Ramos (cell line): ENCODE results near the gene ABHD16B.

Experiments used
- in situ Hi-C: fragments of 300-500 bp; cut with MboI; formaldehyde crosslinking; loops from one replicate; pipeline ENCODE4 v1.14.3; 2022; ENCODE audit warnings: low sequenced_read_pairs; ENCODE audit not compliant: unreplicated experiment

ABHD16B gene

DNA sequence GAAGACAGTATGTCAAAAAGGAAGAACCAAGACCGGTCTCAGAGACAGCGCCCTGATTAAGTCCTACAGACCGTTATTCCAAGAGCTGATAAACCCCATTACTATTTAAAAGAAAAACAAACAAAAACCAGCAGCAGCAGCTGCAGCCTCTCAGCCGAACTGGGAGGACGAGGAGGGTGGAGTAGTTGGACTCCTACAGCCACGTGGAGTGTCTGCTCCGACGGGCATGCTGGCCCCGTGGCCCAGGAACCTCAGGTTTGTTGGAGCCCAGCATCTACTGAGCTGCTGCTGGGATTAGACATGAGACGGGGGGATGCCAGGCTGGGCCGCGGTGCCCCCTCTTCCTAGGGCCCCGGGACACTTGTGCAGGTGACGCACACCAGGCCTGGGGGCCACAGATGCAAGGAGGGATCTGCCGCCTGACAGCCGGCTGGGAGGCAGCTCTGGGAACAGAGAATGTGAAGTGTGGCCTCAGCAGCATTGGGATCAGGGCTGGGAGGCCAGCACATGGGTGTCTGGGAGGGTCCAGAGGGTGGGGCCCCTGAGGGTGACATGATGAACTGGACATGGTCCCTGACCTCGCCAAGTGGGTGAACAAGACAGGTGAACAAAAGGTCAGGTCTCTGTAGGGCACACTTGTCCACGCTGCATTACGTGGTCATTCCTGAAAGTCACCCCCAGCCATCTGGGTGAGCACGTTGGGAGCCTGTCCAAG lies 27.4 kb upstream of the ABHD16B start:
- in situ Hi-C loops = no loop called here

DNA sequence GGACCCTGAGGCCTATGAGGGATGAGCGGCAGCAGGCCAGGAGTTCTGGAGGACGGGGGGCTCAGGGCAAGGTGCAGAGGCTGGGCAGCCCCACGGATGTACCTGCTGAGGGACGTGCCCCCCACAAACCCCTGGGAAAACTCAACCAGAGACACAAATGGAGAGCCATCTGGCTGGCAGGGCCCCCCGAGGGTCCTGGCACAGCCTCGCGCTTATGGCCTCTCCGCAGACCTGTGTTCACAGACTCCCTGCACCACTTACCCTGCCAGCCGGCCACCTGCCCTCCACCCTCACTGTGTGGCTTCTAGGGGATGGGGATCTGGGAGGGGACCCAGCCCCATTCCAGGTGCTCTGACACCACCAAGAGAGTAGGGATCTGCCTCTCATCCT lies 26.8 kb upstream of the ABHD16B start:
- in situ Hi-C loops = no loop called here

DNA sequence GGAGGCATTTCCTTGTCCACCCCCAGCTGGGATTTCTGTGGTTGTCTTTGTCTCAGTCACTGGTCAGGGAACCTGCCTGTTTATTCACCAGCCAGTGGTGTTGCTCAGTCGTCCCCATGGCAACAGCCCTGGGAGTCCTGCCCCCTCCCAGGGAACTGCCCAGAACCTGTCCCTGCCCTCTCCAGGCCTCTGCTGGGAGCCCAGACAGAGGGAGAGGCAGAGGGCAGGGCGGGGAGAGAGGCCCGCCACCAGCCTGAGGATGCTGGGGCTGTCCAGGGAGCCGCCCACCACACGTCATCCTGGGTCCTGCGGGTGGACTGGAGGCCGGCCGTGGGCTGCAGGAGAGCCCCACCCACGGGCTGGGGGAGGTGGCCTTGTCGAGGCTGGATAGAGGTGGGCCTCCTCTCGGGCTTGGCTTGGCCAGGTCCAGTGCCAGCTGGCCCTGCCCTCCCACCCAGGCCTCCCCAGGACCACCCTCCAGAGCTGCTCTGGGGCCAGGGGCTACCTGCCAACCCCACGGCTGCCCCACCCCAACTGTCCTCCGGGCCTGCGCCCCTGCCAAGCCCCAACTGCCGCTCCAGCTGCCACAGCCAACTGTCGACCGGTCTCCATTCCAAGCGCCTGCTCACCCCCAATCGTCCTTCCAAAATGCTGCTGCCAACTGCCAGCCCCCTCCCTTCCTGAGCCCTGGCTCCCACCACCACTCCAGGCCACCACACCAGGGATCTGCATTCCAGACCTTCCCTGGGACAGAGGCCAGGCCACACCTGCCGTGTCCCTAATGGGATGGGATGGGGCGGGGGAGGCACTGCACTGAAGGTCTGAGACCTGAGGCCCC lies 26.1 kb upstream of the ABHD16B start:
- in situ Hi-C loops = no loop called here

DNA sequence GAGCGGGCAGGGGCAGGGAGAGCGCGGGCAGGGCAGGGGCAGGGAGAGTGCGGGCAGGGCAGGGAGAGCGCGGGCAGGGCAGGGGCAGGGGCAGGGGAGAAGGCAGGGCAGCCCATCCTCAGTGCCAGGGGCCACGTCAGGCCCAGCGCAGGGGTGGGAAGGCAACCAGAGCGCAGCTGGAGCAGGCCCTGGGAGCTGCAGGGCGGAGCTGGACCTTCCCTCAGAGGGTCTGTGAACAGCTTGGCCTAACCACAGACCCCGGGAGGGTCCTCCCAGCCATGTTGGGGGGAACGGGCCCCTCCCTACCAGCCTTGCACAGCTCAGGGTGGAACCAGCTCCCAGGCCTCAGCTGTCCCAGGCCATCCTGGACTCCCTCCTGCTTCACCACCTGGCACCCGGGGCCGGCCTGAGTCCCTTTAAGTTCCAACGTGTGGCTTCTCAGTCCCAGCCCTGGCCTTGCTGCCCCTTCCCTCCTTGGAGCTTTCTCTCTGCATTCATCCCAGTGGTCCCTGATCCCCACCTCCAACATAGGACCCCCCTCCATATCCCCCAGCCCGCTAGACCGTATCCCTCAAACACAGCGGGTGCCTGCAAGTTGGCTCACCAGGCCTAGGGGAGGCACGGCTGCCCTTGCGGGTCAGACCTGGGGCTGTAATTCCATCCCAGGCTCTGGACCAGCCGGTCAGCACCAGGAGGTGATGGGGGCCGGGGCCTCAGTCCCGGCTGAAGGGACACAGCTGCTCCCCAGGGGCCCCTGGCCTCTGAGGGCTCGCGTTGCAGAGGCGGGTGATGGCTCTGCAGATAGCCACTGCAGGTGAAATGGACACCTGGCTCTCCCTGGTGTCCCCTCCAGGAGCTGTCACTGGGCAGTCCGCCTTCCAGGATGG lies 24.6 kb upstream of the ABHD16B start:
- in situ Hi-C loops = no loop called here

DNA sequence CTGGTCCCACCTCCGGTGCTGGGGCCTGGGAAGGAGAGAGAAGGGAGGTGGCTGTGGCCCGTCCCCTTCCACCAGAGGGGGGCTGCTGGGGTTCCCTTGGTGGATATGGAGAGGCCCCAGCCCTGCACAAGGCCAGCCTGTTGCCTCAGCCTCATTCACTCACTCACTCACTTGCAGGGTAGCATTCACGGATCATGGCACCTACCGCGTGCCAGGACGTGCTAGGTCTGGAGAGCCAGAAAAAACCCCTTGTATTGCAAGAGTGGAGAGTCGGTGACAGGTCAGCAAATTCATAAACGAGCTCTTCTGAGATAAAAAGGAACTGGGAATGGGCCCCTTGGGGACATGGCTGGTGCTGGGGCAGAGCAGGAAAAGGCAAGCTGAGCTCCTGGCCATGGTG lies 23.8 kb upstream of the ABHD16B start:
- in situ Hi-C loops = no loop called here

DNA sequence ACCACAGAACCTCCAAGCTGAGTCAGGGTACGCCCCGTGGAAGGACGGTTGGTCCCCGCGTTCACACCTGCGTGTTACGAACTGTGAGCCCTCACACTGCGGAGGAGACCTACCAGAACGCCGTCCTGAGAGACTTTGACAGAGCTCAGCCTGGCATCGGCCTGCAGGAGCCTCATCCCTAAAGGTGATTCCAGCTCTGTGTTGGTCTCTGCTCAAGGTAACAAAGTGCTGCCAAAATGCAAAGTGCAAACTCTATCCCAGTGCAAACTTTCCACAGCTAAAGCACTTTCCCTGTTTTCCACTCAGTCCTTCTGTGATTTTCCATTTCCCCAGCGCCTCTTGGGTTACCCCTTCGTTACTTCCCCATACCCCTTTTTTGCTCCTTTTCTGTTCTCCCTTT lies 21.7 kb upstream of the ABHD16B start:
- in situ Hi-C loops = no loop called here

DNA sequence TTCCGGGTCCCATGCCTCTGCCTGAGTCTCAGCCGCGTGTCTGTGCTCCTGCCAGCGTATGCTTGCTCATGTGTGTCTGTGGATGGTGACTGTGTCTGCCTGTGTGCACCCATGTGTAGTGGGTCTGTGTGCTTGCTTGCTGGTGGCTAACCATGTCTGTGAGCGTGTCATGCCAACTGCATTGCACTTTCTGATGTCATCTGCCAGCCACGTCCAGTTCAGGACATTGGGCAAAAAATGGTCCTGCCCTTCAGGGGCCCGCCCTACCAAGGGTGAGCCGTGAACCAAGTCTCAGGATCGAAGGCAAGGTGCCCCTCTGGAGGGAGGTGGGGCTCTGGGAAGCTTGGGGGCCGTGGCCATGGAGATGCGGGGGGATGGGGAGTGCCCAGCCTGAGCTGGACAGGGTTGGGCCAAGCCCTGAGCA lies 20.9 kb upstream of the ABHD16B start:
- in situ Hi-C loops = no loop called here

DNA sequence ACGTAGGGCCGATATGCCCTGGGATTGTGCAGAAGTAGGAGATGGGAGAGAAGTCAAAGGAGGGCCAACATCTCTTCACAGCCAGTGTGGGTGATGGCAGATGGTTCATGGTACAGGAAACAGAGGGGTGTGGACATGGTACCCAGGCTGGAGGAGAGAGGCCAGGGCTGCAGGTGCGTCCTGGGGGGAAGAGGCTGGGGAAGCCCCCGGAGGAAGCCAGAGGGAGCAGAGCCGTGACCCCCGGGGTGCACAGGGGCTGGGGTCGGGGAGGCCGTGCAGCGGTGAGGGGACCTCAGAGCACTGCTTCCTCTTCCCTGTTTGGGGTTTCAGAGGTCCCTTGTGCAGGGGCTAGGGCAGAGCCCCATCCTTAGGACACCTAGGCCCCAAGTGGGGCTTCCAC lies 19.0 kb upstream of the ABHD16B start:
- in situ Hi-C loops = no loop called here

DNA sequence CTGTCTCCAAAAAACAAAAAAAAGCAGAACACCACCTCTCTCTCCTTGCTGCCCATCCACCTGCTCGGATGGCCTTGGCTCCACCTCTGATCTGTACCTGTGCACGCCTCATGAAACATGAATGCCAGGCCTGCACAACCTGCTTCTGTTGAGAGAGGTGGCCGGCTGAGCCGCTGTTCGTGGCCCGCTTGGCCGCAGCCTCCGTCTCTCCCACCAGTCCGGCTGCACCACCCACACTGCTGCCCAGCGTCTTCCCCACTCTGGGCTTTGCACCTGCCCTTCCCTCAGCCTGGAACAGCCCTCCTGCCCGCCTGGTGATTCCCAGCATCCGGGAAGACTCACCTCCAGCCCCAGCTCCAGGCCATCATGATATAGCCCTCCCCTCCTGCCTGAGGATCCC lies 18.1 kb upstream of the ABHD16B start:
- in situ Hi-C loops = no loop called here

DNA sequence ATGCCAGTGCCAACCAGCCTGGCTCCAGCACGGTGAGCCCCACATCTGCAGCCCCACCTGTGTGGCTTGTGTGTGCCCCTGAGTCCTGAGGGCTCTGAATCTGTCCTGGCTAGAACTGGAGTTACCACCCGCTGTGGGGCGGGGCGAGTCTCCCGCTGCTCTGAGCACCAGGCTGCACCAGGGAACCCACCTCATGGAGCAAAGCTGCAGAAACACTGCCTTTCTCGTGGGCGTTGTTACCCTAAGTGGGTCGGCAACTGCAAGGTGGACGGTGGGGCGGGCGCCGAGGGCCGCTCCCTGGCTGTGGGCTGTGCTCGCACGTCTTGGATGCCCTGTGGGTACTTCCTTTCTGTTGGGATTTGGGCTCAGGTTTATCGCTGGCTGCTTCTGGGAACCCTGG lies 17.5 kb upstream of the ABHD16B start:
- in situ Hi-C loops = no loop called here

DNA sequence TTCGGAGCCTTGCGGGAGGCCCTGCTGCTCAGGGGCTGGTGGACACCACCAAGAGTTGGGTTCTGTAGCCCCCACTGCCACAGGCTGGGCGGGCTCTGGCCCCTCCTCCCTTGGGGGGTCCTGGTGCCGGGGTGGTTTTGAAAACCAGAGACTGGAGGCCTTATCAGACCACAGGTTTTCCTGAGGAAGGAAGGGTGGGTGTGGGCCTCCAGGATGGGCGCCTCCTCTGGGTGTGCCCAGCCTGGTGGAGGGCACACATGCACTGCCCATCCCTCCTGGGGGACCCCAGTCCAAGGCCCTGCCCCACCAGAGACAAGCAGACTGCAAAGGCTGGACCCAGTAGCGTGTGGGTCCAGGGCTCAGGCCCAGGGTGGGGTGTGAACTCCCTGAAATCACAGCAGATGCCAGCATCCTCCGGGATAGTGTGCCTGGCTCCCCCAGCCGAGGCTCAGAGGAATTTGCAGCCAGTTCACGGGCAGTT lies 16.7 kb upstream of the ABHD16B start:
- in situ Hi-C loops = no loop called here

DNA sequence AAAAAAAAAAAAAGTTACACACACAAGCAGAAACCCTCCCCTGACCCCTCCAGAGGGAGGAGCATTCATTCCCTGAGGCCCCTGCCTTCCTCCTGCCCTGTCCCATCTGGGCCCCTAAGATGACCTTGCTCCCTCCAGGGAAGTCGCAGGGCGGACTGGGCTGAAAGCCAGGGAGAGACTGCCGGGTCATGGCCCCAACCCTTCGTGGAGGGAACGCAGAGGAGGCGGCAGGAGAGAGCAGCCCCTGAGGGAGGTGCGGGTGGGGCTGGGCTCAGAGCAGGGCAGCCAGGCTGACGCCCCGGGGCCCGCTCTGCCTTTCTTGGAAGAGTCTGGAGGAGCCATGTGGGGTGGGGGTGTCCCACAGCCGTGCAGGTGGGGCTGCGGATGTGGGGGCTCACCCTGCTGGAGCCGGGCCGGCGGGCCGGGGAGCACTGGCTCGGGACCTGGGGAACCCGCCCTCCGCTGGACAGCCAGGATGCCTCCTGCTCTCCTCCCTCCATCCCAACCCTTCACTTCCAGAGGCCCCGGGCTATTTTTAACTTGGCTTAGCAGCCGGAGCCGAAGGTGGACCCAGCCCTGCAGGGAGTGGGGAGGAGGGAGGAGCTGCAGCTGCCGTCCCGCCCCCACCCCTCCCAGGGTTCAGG lies 15.0 kb upstream of the ABHD16B start:
- in situ Hi-C loops = no loop called here

DNA sequence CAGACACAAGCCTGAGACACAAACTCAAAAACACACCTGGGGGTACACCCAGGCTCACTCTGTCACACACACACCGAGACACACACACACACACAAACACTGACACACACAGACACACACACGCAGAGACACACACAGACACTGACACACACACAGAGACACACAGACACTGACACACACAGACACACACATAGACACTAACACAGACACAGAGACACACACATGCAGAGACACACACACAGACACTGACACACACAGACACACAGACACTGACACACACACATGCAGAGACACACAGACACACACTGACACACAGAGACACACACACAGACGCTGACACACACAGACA lies 14.4 kb upstream of the ABHD16B start:
- in situ Hi-C loops = no loop called here

DNA sequence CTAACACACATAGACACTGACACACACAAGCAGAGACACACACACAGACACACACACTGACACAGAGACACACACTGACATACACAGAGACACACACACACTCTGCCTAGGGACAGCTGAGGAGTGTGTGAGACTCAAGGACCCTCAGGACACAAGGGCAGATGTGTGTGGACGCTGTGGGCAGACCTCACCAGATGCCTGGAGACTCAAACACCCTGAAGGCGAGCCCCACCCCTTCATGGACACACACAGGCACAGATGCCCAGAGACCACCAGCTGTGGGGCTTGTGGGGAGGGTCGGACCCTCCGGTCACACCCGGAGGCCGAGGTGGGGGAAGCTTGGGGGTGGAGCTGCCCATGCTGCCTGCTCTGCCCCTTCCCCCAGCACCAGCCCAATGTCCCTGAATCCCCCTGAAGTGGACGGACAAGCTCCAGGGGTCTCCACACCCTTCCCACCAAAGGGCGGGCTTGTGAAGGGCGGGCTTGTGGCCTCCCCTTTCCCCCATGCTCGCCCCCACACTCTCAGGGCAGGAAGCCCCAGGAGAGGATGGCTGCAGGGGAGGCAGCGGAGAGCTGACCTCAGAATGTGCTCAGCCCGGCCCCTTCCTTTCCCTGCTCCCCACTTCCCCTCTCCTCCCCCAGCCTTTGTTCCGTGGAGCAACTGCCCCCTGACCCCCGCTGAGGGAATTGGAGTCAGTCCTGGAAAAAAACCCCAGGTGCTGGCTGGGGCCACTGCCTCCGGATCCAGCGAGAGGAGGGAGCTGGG lies 13.9 kb upstream of the ABHD16B start:
- in situ Hi-C loops = no loop called here

DNA sequence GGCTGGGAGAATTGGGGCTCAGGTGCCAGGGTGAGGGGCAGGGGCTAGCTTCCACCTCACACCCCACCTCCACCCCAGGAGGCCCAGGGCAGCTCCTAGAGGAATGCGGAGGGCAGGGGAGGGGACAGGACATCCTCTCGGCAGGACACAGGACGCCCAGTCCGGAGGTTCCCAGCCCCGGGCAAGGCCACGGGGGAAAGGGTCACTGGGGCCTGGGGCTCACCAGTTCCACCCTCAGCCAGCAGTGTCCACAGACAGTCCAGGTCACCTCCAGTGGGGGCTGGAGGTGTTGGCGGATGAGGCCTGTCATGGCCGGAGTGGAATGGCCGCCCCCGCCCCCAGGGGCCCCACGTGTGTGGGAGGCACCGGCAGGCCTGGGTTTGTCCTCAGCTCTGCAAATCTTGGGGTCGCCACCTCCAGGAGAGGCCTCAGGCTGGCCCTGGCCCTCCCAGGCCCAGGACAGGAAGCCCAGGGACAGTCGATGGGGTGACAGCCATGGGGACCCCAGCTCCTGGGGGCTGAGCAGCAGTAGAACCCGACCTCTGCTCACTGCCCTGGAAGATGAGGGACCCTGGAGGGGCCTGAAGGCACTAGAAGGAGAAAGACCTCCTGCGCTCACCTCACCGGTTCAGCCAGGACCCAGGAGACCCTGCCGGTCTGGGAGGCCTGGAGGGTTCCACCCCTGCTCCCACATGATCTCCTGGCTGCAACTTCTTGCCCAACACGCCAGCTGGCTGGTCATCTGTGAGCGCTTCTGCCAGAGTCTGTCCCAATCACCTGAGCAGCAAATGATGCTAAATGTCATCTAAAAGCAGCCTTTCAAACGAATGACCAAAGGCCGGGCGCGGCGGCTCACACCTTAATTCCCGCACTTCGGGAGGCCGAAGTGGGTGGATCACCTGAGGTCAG lies 13.0 kb upstream of the ABHD16B start:
- in situ Hi-C loops = no loop called here

DNA sequence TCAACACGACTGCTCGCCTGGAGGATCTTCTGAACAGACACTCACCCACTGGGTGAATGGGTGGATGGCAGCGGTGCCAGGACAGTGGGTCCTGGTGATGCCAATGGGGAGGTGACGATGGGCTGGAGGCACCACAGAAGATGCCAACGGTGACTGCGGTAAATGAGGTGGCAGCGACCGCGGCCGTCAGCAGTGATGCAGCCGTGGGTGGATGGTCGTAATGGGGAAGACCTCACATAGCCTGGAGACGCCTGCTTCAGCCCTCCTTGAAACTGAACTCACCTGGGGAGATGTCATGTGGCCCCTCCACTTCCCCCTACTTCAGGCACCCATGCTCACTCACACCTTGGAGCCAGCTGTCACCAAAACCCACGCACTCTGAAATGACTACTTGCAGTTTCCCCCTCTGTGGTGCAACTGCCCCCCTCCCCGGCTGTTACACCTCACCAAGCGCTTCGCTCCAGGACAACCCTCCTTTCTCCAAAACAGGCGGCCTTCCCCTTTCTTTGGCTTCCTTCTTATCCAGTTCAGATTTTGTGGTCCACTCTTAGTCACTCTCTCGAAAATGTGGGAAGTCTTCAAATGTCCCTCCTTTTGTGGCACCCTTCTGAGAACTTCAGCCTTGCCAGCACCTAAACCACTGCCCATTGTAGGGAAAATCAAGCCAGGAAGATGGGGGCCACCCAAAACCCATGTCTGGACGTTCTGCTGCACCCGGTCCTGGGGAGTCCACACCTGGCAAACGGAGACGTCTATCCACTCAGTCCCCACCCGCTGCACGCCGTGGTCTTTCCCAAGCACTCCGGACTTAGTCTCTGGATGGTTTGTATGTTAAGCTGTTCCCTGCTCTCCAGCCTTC lies 10.4 kb upstream of the ABHD16B start:
- in situ Hi-C loops = loop anchor here (10.0 kb wide), 1 partner anchor 146 kb away; the partner anchor contains the start of genes ARFRP1 and ZGPAT

DNA sequence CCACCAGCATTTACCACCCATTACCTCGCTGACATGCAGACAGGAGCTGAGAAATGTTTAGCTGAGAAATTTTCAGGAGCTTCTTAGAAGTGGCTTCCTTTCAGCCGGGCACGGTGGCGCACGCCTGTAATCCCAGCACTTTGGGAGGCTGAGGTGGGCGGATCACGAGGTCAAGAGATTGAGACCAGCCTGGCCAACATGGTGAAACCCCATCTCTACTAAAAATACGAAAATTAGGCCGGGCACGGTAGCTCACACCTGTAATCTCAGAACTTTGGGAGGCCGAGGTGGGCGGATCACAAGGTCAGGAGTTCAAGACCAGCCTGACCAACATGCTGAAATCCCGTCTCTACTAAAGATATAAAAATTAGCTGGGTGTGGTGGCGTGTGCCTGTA lies 9.8 kb upstream of the ABHD16B start:
- in situ Hi-C loops = loop anchor here (10.0 kb wide), 1 partner anchor 147 kb away; the partner anchor contains the start of genes ARFRP1 and ZGPAT

DNA sequence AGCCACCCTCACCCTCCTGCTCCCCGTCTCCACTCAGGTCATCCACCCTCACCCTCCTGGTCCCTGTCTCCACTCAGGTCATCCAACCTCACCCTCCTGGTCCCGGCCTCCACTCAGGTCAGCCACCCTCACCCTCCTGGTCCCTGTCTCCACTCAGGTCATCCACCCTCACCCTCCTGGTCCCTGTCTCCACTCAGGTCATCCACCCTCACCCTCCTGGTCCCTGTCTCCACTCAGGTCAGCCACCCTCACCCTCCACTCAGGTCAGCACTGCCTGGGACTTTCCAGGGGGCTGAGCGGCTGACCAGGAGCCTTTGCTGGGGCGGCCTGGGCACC lies 7.6 kb upstream of the ABHD16B start:
- in situ Hi-C loops = loop anchor here (10.0 kb wide), 1 partner anchor 149 kb away; the partner anchor contains the start of genes ARFRP1 and ZGPAT
